PC-3 (cell line): ENCODE measurements around the gene PCP4. TPM values are rescaled to one million over a fixed set of nuclear protein-coding genes. Genes with fewer than 3 reads are reported as not detected.

ENCODE experiments used
- ATAC-seq: fragments of 200-7000 bp; cut with Tn5 transposase; 2 replicates; pipeline ENCODE4 v1.9.1; 2020; ENCODE audit warnings: mild to moderate bottlenecking, moderate library complexity
- BruUV-seq: library from RNA; stranded (reverse); fragments of 400-500 nt; replicated peaks from 2 replicates; lab custom pipeline; 2021; lab: Mats Ljungman, UMichigan
- CTCF ChIA-PET: fragments of 300-600 bp; sonication (Branson Sonifier 250); formaldehyde crosslinking; loops from one replicate; lab custom pipeline; 2022; ENCODE audit warnings: antibody characterized with exemption; lab: Charles Lee
- POLR2A ChIA-PET: fragments of 300-600 bp; sonication (Branson Sonifier 250); formaldehyde crosslinking; loops from one replicate; lab custom pipeline; 2022; ENCODE audit warnings: antibody characterized with exemption; ENCODE audit not compliant: unreplicated experiment; lab: Charles Lee
- DNase-seq: peaks from one replicate; pipeline ENCODE4 v3.0.0-alpha.2; 2015
- H2AFZ ChIP-seq: fragments of 300-600 bp; sonication (generic); 2 replicates; pipeline ENCODE4 v1.6.0; 2016; ENCODE audit warnings: antibody characterized with exemption, low read length
- H3F3A ChIP-seq: fragments of 300-600 bp; sonication (generic); one replicate; pipeline ENCODE4 v1.6.0; 2017; ENCODE audit warnings: antibody characterized with exemption, low read length, control low read depth, mild to moderate bottlenecking; ENCODE audit not compliant: unreplicated experiment
- H3K27ac ChIP-seq: fragments of 300-600 bp; sonication (generic); 2 replicates; pipeline ENCODE4 v1.5.1; 2016; ENCODE audit warnings: mild to moderate bottlenecking, low read length
- H3K27me3 ChIP-seq: fragments of 300-600 bp; sonication (generic); 2 replicates; pipeline ENCODE4 v1.6.1; 2016; ENCODE audit warnings: low read length, mixed read lengths
- H3K36me3 ChIP-seq: fragments of 300-600 bp; sonication (generic); 2 replicates; pipeline ENCODE4 v1.6.1; 2016; ENCODE audit warnings: low read depth, mixed run types, low read length, mixed read lengths
- H3K4me1 ChIP-seq: fragments of 300-600 bp; sonication (generic); 2 replicates; pipeline ENCODE4 v1.5.1; 2016; ENCODE audit warnings: low read length; ENCODE audit not compliant: insufficient read depth
- H3K4me2 ChIP-seq: fragments of 300-600 bp; sonication (generic); 2 replicates; pipeline ENCODE4 v1.6.0; 2016; ENCODE audit warnings: low read length
- H3K4me3 ChIP-seq: fragments of 300-600 bp; sonication (generic); 2 replicates; pipeline ENCODE4 v1.5.1; 2016; ENCODE audit warnings: mild to moderate bottlenecking, low read length, mixed read lengths
- H3K79me2 ChIP-seq: fragments of 300-600 bp; sonication (generic); 2 replicates; pipeline ENCODE4 v1.6.1; 2017; ENCODE audit warnings: low read length, mixed read lengths
- H3K9ac ChIP-seq: fragments of 300-600 bp; sonication (generic); 2 replicates; pipeline ENCODE4 v1.6.0; 2016; ENCODE audit warnings: mild to moderate bottlenecking, low read length
- H3K9me2 ChIP-seq: fragments of 300-600 bp; sonication (generic); replicated peaks from 2 replicates; pipeline ENCODE4 v1.6.1; 2016; ENCODE audit warnings: mixed run types, low read length, mixed read lengths
- H3K9me3 ChIP-seq: fragments of 300-600 bp; sonication (generic); 2 replicates; pipeline ENCODE4 v1.6.1; 2016; ENCODE audit warnings: low read length, mixed read lengths
- H4K20me1 ChIP-seq: fragments of 300-600 bp; sonication (generic); 2 replicates; pipeline ENCODE4 v1.6.1; 2016; ENCODE audit warnings: low read length, mixed read lengths
- CTCF ChIP-seq: fragments of 300-600 bp; sonication (generic); conservative IDR thresholded peaks from 2 replicates; pipeline ENCODE4 v1.5.1; 2017; ENCODE audit warnings: antibody characterized with exemption, low read depth, mild to moderate bottlenecking, low read length
- EZH2 ChIP-seq: fragments of 300-600 bp; sonication (generic); IDR thresholded peaks from one replicate; pipeline ENCODE4 v1.6.1; 2017; ENCODE audit warnings: antibody characterized with exemption, mild to moderate bottlenecking, low read length; ENCODE audit not compliant: unreplicated experiment
- EZH2phosphoT487 ChIP-seq: fragments of 300-600 bp; sonication (generic); IDR thresholded peaks from 2 replicates; pipeline ENCODE4 v1.6.1; 2018; ENCODE audit warnings: mild to moderate bottlenecking, antibody characterized with exemption, low read length, borderline replicate concordance
- intact Hi-C: fragments of 100-400 bp; cut with micrococcal nuclease; formaldehyde crosslinking; loops from 2 replicates; pipeline ENCODE4 v1.9.0; 2023
- total RNA-seq: library from RNA; depleted of rRNA; stranded (reverse); fragments of >200 nt; gene quantifications from 2 replicates; pipeline ENCODE4 v1.2.3, GENCODE V29; 2014

Gene PCP4
- total RNA-seq, 1 experiment from 2014 or later = not detected

- no peaks in the 10 kb centered on the region for H3K27me3 ChIP-seq
- intact Hi-C loops = no loop called here
- H3K36me3 ChIP-seq = no peaks in the 10 kb centered on the region
- no peak overlapping the region for H3K4me3 ChIP-seq
- ChIA-PET CTCF (no interaction called here), POLR2A (no interaction called here)
- H2AFZ ChIP-seq = no peak overlapping the region
- H3K9me2 ChIP-seq = no peaks in the 10 kb centered on the region
- no peak overlapping the region for H3K27ac ChIP-seq
- TF ChIP-seq EZH2 = no peak
- no peak for TF ChIP-seq EZH2phosphoT487
- TF ChIP-seq CTCF = no peak
- no peaks in the 10 kb centered on the region for H3F3A ChIP-seq
- 0 out of 2 replicates have a peak, but pooled peaks cover 6% of the 10 kb centered on the region for H3K9me3 ChIP-seq
- no peak for ATAC-seq
- no peaks in the 10 kb centered on the region for H4K20me1 ChIP-seq
- H3K4me2 ChIP-seq = no peak overlapping the region
- no peaks in the 10 kb centered on the region for H3K4me1 ChIP-seq
- H3K9ac ChIP-seq = no peak overlapping the region
- DNase-seq = no peak
- BruUV-seq = no TSS peak
- no peaks in the 10 kb centered on the region for H3K79me2 ChIP-seq
Measured at GRCh38 chr21:39854572-39854971, 12.7 kb upstream of the PCP4 start.

GRCh38 chr21:39855595-39855994 is 11.6 kb upstream of the PCP4 start:
- ChIA-PET POLR2A (no interaction called here), CTCF (no interaction called here)
- intact Hi-C loops = no loop called here

More at GRCh38 chr21:39855595-39855994, 11.6 kb upstream of the PCP4 start:
- Histone ChIP-seq H4K20me1 (no peaks in the 10 kb centered on the region), H3K9ac (no peak overlapping the region), H3K79me2 (no peaks in the 10 kb centered on the region), H3K27ac (no peak overlapping the region), H3K4me1 (no peaks in the 10 kb centered on the region), H3K27me3 (no peaks in the 10 kb centered on the region), H3K4me3 (no peak overlapping the region), H3K9me2 (no peaks in the 10 kb centered on the region), H3K9me3 (0 out of 2 replicates have a peak, but pooled peaks cover 6% of the 10 kb centered on the region), H3K4me2 (no peak overlapping the region), H3F3A (no peaks in the 10 kb centered on the region), H2AFZ (no peak overlapping the region), H3K36me3 (no peaks in the 10 kb centered on the region)
- no peak for TF ChIP-seq EZH2
- no peak for TF ChIP-seq EZH2phosphoT487
- no peak for TF ChIP-seq CTCF
- no peak for ATAC-seq
- BruUV-seq = no TSS peak
- no peak for DNase-seq
